HG03565 (cell line): Measurements from ENCODE around the gene GLDN.

Experiments used
- ATAC-seq: cut with Tn5 transposase; IDR thresholded peaks from one replicate; pipeline ENCODE4 v1.9.1; 2021; ENCODE audit warnings: mild to moderate bottlenecking, moderate library complexity; ENCODE audit not compliant: unreplicated experiment

Gene GLDN

DNA sequence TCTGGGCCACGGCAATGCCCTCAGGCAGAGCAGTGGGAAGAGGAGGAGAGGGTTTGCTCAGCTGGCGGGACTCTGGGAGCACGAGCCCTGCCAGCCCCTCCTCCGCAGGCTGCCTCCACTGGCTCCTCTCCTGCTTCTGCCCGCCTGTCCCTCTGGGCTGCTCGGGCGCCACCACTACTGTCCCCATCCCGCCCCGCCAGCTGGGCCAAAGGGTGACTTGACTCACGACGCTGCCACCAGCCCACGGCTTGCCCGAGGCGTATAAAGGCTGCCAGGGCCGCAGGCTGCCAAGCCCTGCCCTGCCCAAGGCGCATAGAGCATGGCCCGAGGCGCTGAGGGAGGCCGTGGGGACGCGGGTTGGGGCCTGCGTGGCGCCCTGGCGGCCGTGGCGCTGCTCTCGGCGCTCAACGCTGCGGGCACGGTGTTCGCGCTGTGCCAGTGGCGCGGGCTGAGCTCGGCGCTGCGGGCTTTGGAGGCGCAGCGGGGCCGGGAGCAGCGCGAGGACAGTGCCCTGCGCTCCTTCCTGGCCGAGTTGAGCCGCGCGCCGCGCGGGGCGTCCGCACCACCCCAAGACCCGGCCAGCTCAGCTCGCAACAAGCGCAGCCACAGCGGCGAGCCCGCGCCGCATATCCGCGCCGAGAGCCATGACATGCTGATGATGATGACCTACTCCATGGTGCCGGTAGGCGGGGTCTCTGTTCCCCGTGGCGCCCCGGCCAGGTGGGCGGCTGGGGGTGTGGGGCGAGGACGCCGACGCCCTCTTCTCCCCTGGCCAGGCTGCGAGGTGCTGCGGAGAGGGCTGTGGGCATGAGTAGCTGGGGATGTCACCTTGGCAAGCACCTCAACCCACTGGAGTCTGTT, at the start of gene GLDN:
Gene GLDN (plus strand): TSS at position 290 of the 861 bp plus-strand sequence. CDS start 30 bp downstream, at position 320.
- no peak for ATAC-seq

DNA sequence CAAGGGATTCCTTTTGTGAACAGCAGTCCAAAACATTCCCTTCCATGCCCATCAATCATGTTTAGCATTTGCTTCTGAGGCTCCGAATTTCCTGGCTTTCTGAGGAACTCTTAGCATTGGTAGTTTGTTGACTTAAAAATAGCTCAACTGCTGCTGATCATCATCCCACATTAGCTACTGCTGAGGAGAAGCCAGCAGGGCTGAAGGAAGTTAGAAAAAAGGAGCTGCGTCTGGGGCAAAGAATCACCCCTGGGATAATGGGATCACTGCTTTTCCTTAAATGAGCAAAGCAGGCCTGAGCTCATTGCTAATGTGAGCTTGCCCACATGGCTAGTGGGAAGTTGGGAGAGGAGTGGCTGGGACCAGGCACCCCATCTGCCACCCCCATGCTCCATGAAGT, 42.8 kb upstream of the GLDN start:
- no peak for ATAC-seq

DNA sequence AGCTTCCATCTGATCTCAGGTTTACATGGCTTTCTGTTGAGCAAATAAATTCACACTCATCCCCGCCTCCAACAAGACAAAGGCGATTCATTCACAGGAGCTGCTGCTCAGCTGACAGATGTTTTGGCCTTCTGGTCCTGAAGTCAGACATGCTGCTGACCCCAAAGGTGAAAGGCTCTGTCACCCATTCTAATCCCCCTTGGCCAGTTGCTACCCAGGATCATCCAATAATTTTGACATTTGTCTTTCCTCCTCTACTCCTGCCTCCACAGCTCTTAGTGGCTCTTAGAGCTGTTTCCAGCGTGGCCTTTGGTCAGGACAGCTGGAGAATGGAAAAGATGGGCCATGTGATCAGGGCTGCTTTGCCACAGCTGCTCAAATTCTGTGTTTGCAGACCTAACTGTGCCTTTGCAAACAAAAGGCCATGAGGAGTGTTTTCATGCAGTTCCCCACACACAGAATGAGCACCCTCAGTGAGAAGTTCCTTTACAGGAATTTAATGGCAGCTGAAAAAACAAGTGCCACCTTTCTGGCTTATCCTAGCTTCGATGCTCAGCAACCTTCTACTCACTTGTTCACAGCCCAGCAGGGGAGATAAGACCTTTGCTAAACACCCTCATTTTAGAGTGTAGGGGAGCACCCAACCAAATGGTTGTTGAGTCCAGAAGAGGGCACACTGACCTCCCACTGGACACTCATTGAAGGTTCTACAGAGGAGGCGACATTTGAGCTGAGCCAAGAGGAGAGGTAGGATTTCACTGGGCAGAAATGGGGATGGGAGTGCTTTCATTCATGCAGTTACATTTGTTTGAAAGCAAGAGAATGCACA, 42.1 kb upstream of the GLDN start:
- ATAC-seq = no peak

DNA sequence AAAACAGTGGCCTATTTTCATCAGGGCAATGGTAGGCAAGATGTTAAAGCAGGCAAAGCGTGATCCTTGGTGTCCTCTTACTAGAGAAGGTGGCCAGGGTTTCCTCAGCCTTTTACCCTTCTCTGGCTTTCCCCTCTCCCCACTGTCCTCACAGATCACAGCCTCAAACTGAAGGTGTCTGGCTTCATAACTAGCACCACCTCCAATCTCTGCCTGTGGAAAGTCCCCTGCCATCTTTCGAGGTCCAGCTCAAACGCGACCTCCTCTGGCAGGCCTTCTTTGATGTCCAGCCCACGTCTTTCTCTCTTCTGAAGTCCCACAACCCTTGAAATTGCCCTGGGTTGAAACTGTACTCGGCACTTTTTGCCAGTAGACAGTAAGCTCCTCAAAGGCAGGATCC, 39.0 kb upstream of the GLDN start:
- no peak for ATAC-seq

DNA sequence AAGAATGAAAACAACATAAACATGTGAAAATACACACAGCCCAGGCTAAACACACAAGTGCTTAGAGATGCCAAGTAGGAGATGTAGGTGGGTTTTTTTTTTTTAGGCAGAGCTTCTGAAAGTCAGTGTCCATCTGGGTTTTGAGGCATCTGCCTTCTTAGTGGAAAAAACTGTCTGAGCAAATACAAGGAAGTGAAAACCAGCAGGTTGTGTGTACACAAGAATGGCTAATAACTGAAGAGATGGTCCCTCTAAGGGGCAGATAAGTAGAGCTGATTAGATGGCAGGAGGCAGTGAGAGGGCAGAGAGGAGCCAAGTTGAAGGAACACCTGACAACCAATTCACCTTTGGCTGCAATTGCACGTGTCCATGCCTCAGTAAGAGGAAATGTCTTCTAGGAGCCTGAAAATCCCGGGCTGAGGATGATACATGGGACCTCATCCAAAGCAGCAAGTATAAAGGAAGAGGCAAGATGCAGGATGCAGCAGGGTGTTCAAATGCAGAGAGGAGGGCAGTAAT, 37.9 kb upstream of the GLDN start:
- no peak for ATAC-seq

DNA sequence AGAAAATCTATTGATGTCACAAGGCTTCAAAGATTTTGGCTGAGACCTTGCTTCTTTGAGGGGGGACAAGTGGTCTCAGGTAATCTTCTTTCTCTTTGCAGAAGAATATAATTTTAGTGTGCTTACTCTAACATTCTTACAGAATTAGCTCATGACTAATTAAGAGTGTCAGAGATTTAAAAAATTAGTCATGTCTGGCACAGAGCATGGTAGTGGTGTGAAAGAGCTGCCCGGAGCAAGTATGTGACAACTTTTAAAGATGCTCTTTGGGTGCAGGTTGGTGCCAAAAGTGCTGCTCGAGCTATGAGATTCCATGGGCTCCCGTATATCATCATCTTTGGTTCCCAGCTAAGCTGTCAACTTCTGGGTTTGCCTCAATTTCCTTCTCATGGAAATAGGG, 34.1 kb upstream of the GLDN start:
- ATAC-seq = no peak

DNA sequence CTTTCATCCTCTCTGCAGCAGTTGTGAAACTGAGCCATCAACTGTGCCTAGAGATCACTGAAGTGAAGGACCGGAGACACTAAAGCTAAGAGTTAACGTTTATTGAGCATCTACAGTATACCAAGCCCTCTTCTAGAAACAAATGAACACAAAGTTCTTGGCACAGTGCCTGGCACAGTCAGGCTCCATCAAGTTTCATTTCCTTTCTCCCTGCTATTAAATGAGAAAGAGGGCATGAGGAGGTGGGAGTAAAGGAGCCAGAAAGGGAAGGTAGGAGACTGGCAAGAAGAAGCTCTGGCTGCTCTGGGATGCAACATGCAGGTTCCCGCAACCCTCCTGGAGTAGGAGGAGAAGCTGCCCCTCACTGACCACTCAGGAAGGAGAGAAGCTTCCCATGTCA, 33.6 kb upstream of the GLDN start:
- no peak for ATAC-seq

DNA sequence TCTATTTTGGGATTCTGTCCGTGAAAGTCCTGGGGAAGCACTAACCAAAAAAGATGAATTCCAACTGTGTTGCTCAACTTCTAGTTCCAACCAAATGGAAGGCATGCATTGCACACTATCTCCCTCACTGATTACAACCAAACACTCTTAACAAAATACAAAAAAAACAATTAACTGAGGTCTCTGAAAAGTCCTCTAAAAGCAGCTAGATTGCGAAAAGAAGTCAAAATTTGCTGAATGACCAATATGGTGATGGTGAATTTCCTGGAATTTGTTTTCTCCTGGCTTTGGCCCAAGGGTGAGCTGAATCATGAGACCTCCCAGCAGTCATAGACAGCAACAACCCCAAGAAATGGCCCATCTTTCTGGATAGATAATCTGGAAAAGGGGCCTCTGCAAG, 31.4 kb upstream of the GLDN start:
- no peak for ATAC-seq

DNA sequence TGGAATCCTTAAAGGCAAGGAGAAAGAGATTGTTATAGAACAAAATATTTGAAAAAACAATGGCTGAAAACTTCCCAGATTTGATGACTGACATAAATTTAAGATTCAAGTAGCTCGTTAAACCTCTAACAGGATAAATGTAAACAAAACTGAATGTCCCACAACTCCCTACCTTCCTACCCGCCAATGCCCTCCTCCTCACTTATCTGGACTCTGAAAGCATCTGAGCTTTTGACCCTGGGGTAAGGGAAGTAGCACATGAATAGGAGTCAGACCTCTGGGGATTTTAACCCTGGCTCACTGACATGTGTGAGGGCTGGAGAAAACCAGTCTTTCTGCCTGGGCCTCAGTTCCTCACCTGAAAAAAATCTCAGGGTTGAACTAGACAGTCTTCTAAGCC, 29.9 kb upstream of the GLDN start:
- ATAC-seq = no peak

DNA sequence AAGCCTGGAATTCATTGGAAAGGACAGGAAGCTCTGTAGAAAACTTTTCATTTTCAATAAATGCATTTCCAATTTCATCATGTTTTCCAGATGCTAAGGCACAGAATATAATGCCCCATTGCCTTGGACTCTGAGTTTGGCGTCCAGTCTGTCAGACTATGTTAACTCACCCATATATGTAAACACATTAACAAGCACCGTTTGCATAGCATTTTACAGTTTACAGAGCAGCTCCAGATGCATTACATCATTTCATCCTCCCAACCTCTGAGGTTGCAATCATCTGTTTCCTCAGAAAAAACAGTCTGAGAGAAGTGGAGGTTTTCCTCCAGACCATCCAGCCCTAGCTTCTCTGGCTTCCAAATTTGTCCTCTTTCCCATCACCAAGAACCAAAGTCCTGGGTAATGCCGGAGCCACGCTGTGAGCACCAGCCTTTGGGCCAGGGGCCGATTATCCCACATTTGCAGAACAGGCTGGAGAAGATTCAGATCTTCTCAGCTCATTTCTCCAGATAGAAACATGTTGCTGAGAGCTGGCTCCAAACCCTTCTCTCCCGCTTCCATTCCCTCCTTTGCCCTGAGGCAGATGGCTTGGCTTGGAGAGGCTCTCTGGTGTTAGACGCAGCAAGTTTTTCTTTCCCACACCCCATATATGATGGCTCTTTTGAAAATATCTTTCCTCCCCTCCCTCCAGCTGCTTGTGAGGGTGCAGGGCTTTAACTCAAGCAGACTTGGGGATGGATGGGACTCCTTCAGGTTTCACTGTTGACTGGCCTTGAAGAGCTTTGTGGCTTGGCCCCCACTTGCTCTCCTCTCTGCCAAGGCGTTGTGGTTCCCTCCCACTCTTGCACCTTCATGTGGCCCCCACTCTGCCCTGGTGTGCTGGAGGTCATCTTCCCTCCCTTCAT, 29.0 kb upstream of the GLDN start:
- ATAC-seq = no peak

DNA sequence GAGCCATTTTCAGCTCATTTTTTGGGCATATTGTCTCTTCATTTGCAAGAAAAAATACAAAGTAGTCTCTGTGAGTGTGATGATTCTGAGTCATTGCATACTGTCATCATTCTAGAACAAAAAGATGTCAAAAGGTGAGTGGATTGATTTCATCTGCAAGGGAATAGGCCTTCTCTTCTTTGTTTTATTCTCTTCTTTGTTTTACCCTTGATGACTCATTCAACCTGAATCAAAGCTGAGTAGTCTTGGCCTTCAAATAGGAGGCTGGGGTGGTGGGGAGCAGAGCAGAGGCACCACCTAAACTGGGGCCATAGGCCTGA, 28.4 kb upstream of the GLDN start:
- ATAC-seq = no peak

DNA sequence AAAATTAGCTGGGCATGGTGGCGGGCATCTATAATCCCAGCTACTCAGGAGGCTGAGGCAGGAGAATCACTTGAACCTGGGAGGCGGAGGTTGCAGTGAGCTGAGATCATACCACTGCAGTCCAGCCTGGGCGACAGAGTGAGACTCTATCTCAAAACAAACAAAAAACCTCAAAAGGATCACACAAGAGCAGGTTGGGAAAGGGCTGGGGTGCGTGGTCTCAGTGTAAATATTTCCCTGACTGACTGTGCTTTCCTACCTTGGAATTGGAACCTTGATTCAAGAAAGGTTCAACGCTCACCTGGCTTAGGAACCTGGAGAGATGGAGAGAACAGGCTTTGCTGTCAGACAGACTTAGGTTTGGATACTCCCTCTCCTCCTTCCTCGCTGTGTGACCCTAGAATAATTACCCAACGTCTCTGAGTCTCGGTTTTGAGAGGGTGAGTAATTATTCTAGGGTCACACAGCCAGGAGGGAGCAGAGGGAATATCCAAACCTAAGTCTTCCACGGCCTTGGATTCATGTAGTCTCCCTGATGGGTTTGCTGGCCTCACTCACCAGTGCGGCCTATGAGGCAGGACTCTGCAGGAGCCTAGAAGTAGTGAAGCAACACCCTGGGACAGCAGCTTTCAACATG, 27.7 kb upstream of the GLDN start:
- ATAC-seq = no peak

DNA sequence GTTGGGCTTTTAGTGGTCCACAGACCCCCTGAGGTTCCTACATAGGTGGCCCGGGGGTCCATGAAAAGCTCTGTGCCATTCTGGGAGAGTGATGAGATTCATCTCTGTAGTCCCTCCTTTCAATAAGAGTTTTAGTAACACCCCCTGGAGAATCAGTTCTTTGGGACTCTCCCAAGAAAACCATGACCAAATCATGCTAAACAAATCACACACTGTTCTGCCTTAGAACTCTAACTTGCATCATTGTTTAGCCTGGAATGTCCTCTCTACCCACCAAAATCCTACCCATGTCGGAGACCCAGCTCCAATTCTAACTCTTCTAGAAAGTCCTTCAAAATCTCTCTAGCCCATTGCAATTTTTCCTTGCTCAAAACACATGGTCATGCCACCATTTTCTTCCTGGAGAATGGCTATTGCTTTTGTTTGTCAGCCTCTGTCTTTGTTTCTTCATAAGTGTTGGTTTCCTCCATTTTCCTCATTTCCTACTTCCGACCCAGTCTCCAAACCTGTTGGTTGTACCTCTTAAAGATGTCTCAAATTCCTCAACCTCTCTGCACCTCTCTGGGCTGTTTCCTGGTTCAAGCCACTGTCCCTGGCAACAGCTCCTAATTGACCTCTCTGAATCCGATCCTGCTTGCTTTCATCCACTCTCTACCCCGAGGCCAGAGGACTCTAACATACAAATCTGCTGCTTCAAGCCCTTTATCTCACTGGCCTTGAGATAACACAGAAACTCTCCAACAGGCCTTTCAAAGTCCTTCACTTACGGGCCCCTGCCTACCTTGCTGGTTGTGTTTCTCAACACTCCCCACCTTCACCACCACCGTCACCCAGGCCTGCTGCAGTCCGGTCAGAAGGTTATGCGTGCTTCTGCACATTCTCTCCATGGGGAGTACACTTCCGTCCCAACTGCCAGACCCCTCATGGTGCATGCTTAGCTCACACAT, 26.8 kb upstream of the GLDN start:
- no peak for ATAC-seq

DNA sequence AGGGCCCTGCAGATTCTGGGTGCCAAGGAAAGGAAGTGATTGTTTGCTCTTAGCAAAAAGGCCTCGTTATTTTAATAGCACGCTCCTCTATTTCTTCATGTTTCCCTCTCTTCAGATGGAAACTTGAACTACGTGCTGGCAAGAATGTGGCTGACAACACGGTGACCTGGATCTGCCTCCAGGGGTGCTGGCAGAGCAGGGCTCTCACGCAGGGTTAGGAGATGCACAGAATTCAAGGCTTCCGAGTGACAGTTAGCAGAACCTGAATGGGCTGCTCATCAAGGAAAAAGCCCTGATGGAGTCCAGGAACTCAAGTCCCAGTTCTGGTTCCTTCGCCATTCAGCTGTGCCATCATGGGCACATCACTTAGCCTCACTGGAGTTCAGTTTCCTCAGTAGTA, 25.7 kb upstream of the GLDN start:
- no peak for ATAC-seq

DNA sequence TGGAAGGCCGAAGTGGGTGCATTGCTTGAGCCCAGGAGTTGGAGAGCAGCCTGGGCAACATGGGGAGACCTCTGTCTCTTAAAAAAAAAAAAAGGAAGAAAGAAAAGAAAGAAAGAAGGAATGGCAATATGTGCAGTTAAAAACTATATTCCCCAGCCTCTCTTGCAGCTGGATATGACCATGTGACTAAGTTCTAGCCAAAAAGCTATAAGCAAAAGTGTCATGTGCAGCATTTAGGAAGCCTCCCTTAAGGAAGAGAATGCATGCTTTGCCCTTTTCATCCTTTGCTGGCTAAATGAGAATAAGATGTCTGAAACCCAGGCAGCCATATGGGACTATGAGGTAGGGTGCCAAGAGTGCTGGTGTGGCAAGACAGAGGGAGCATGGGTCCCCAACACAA, 24.8 kb upstream of the GLDN start:
- ATAC-seq = no peak

DNA sequence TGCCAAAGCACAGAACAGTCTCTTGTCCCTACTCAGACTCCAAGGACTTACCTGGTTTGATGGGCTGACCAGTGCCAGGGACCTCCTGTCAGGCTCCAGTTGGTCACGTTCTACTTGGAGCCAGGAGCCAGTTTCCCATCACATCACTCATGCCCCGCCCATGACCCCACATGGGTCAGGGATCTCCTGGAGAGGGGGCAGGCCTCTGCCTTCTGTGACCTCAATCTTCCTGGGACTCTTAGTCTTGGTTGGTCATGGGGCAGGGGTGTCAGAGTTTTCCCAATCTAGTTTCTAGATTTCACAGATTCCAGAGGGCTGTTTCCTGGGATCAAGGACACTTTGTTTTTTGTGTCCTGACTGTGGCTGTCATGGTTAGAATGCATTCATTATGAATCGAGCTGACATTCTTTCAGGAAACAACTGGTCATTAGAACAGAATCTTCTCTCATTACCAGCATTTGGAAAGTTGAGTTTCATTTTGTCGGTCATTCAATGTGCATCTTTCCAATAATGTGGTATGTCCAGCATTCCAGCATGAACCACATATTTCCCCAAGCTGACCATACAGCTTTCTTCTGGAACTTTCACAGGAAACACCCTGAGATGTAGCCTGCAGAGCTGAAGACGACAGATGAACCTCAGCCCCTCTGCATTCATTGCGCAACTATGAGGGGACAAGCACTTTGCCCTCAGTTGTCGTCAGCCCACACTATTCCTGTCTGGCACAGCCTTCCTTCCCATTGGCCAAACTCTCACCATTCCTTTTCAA, 22.9 kb upstream of the GLDN start:
- no peak for ATAC-seq

DNA sequence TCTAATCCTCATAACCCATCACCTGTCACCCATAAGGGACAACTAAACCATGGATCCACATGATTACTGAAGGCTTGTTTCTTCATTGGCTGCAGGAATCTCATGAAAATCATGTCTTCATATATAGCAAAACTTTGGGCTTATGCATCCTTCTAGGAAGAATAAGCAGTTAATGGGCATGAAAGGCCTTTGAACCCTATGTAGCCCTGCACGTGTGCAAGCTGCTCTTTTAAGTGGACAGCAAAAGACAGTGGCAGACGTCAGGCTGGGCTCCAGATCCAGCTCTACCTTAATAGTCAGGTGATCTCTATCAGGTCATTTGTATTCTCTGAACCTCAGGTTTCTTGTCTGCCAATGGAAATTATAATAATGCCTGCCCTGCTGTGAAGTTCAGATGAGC, 21.9 kb upstream of the GLDN start:
- no peak for ATAC-seq

DNA sequence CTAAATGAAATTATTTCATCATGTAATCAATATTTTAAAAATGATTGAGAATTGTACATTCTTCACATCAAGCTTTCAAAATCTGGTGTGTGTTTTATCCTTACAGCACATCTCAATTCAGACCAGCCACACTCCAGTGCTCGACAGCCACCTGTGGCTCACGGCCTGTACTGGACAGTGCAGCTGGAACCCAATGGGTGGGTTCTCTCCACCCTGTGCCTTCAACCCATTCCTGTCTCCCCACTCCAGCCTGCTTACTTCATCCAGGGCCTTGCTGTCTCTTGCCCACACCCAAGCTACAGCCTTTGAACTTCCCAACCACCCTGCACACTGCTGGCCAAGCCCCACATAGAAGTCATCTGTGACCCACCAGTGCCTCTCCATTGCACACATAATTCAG, 20.6 kb upstream of the GLDN start:
- no peak for ATAC-seq

DNA sequence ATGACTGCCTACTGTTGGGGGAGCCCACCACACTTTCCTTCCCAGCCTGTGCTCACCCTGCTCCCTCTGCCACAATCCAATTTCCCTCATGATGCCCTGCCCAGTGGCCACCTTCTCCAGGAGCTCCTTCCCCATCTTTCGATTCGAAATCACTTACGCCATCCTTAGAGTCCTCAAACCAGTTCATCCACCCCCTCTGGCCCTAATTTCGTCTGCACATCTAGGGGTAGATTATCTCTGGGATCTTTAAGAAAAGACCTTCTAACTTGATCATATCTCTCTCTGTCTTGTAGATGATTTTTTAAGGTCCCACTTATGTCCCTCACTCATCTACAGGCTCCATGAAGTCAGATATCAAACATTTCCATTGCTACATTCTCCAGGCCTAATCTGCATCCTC, 20.1 kb upstream of the GLDN start:
- ATAC-seq = no peak
